Tibial nerve (tissue), 3 donors: ENCODE data around the gene DDX1.

ENCODE experiments used
- EP300 ChIP-seq, 2 donors: sonication (generic); formaldehyde crosslinking; IDR thresholded peaks; one replicate each; pipeline ENCODE4 v1.6.1; 2017; ENCODE audit warnings: antibody characterized with exemption in 2 of 2, mild to moderate bottlenecking in 1 of 2
- POLR2A ChIP-seq, 2 donors: fragments of 450-650 bp; IDR thresholded peaks; one replicate each; pipeline ENCODE4 v1.6.1; 2017; ENCODE audit warnings: antibody characterized with exemption in 2 of 2, mild to moderate bottlenecking in 2 of 2, moderate library complexity in 2 of 2

- no peak for TF ChIP-seq EP300 (IDR thresholded peaks at IDR 0.05)
- TF ChIP-seq POLR2A (IDR thresholded peaks at IDR 0.05) = no peak
These were observed 48.6 kb upstream of the DDX1 start for GRCh38 chr2:15543053-15543452.
